HG02938 (cell line): ENCODE results near the gene NUP54.

Source experiments
- ATAC-seq: cut with Tn5 transposase; IDR thresholded peaks from one replicate; pipeline ENCODE4 v1.9.1; 2021; ENCODE audit warnings: mild to moderate bottlenecking, moderate library complexity; ENCODE audit not compliant: unreplicated experiment

Gene NUP54

DNA sequence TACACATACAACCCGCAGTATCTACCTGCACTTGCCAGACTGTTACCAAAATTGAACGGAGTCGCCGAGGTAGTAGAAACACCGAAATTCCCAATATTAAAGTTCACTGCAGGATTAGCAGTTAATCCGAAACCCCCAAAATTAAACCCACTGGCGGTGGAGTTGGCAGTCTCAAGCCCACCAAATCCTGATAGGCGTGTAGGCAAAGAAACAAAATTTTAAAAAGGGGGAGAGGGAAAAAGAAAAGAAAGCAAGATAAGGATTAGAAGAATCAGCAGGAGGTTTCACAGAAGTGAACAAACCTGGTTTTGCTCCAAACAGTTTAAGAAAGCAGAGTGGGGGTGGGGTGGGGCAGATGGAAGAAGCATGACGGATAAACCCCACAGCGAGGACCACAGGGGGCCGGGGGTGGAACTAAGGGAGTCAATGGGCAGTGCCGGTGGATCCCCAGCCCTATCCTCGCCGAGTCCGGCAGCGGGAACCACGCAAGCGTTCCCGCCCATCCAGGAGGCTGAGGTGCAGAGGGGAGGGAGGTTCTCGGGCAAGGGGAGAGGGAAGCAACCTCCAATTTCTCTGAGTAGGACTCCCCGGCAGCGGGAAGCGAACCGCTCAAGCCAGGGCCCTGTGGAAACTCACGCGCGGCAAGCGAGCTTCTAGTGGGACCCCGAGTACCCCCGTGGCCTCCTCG lies 599 bp downstream of the NUP54 start:
- peak; percentile 42 for ATAC-seq

- ATAC-seq, result no peak
Observed at GRCh38 chr4:76144546-76144945, 3.7 kb downstream of the NUP54 start.

DNA sequence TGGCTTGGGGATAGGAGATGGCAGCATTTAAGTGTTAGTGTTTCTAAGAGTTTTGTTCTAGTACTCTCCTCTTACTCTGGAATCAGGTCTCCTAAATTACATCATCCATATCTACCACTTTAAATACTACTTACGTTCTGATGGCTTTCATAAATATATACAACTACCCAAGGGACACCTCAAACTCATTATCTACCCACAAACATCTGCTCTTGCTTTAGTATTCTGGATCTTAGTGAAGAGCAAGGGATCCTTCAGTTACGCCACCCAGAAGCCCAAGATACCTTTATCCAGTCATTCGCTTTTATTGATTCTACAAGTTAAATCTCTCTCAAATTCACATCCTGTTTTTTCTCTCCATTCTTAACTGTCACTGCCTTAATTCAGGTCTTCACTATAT lies 7.0 kb downstream of the NUP54 start:
- no peak for ATAC-seq

- ATAC-seq, result no peak
Observed at GRCh38 chr4:76127754-76128153, 20.4 kb downstream of the NUP54 start.

GRCh38 chr4:76125816-76126215 lies 22.4 kb downstream of the NUP54 start:
- no peak for ATAC-seq

DNA sequence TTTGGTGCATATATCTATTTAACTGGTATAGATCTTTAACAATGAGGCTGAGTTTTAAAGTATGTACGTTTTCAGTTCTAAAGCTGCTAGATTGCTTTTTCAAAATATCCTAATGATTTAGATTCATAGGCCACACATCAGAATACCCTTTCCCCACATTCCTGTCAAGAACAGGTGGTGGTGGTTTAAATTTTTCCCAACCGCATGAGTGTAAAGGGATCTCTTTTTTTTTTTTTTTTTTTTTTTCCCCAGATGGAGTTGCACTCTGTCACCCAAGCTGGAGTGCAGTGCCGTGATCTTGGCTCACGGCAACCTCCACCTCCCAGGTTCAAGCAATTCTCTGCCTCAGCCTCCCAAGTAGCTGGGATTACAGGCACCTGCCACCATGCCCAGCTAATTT lies 28.0 kb downstream of the NUP54 start:
- ATAC-seq, result no peak

GRCh38 chr4:76117536-76117935 lies 30.7 kb downstream of the NUP54 start:
- ATAC-seq, result no peak

DNA sequence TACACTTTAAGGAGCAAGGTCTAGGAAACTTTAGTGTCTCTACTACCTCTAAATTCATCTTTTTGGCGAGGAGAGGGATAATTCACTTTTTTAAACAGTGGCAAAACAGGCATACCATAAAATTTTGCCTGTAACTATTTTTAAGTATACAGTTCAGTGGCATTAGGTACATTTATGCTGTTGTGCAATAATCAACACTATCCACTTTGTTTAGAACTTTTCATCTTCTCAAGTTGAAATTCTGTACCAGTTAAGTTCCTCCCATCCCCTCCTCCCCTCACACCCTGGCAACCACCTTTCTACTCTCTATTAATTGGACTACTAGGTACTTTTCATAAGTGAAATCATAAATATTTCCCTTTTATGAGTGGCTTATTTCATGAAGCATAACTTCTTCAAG lies 31.4 kb downstream of the NUP54 start:
- ATAC-seq, result no peak

- peak; percentile 64 for ATAC-seq
Observed at GRCh38 chr4:76108467-76109181, 39.6 kb downstream of the NUP54 start.

DNA sequence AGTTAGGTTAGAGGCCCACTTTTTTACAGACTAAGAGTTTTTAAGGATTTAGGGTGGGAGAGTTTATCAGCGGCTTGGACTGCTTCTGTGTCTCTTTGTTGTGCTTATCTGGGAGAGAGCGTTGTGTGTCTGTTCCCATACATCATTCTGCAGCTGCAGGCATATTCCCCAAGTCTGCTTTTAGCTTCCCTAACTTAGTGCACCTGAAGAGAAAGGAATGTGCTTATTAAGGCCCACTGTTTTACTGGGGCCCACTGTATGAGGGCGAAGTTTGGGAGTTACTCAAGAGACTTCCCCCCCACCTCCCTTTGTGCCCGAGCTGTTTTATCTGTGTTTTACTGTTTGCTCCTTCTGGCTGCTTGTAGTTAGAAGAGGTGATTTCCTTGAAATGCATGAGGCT lies 41.8 kb downstream of the NUP54 start:
- ATAC-seq, result no peak

GRCh38 chr4:76105652-76106051 lies 42.5 kb downstream of the NUP54 start:
- ATAC-seq, result no peak

GRCh38 chr4:76096076-76096475 lies 52.1 kb downstream of the NUP54 start:
- no peak for ATAC-seq

- ATAC-seq, result no peak
Observed at GRCh38 chr4:76095568-76095967, 52.6 kb downstream of the NUP54 start.

DNA sequence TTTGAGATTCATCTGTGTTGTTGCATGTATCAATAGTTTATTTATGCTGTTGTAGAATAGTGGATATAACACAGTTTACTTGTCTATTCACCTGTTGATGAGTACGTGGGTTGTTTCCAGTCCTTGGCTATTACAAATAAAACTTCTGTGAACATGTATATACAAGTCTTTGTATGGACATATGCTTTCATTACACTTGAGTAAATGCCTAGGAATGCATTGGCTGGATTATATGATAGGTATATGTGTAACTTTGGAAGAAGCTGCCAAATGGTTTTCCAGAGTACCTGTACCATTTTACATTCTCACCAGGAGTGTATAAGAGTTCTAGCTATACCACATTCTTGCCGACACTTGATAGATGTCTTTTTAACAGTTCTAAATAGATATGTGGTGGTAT lies 57.1 kb downstream of the NUP54 start:
- no peak for ATAC-seq

DNA sequence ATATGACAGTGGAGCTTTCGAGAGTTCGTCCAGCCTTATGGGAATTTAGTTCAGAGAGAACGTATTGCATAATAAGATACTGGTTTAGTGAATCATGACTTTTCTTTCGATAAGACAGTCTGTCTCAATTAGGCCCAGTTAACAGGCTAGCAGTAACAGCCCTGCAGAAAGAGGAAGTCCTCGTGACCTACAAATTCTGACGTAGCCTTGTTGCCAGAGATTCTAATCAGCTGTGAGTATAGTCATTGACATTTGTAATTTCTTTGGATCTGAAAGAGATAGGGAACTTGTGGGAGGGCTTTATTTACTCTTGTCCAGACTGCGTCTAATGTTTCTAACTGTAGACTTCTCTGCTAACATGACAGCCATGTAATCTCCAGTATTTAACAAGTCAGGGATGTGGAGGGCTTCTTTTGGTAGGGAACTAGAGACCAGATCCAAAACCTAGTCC lies 57.9 kb downstream of the NUP54 start:
- ATAC-seq, result peak; percentile 76

GRCh38 chr4:76088719-76089118 lies 59.5 kb downstream of the NUP54 start:
- ATAC-seq, result no peak

GRCh38 chr4:76087007-76087769 lies 61.0 kb downstream of the NUP54 start:
- ATAC-seq, result no peak

DNA sequence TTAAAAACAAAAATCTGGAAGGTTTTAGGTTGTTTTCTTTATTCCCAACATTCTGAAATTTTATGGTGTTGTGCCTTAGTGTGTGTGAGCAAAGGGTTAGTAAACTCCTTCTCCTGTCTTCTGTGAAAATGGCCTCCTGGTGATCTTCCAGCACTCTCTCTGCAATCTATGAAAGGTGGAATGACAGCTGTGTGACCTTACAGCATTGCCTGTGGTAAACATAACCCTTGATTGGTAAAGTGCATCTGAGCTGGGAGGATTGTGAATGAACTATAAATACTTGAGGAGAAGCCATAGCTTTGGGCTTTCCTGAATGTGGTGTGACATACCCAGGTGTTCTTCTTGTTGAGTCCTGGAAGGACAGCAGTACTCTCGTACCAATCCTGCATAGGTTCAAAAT lies 63.7 kb downstream of the NUP54 start:
- ATAC-seq, result no peak

DNA sequence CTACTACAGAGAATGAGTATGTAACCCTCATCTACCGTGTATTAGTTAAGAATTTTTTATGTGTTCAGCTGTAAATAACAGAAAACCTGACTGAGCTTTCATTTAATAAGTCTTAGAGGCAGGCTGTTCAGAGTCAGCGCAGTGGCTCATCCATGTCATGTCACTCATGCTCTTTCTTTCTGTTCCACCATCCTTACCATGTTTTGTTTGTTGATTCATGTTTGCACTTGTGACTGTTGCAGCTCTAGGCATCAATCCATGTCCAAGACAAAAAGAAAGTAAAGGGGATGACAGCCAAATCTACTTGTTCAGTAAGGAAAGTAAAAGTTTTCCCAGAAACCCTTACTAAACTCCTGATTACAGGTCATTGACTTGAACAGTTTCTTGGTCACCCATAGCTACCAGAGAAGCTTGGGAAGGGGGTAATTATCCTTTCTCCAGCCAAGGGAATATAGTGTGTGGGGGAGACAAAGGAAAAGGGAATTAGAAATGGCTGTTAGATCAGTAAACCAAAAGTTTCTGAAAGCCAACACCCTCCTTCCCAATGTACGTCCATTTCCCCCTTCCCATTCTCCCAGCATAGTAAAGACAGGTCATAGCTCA lies 64.7 kb downstream of the NUP54 start:
- no peak for ATAC-seq

DNA sequence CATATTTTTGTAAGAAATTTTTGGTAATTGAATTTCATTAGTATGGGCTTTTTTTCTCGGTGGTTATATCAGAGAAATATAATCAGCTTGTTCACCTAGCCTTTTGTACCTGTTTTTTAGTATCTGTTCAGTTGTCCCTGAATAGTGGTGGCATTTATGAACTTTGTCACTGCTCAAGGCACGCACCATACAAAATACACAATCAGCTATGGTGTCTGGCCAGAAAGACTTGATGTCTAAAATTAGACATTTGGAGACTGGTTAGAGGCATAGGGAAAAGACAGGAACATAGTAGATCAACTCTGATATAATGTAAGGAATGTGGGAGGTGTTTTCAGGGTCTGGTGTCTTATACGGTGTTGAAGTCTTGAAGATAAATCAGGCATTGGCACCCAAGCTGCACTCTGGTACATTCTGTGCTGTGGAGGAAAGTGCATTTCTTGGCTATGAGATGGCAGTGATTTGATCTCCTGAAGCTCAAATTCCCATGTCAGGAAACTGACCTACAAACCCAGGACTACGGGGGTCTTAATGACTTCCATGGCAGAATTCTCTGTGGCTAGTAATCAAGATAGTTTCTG lies 70.1 kb downstream of the NUP54 start:
- ATAC-seq, result no peak

DNA sequence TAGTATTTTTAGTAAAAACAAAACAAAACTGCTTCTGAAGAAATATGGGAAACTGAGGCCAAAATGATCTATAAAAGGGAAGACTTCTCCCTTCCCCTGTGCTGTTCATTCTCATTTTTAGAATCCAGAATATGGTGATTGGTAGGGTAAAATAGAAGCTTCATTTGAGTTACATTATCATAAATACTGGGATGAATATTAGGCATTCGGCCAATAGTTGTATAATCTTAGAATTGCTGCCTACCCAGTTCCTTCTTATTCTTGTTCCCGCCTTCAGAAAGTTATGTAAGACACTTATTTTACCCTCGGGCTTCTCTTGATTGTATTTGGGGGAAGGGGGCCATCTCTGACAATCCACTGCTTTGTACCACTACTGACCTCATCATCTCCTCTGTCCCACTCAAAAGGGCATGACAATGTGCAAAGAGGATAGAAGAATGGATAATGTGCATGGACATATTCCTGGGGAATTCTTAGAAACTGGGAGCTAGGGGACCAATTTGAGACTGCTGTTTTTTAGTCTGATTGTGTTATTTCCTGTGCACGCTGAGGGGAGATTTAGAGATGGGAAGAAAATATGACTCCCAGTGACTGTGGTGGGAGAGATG lies 73.1 kb downstream of the NUP54 start:
- no peak for ATAC-seq
